A172 (cell line): ENCODE results near the gene SHISA8. TPM values are rescaled to one million over a fixed set of nuclear protein-coding genes. Genes with fewer than 3 reads are reported as not detected.

Experiments used
- DNase-seq: peaks from one replicate; pipeline ENCODE4 v3.0.0-alpha.2; 2015; ENCODE audit warnings: low spot score
- total RNA-seq: library from RNA; depleted of rRNA; stranded (reverse); fragments of >200 nt; shearing (Covaris generic); gene quantifications from 2 replicates; pipeline ENCODE4 v1.2.3, GENCODE V29; 2014

The SHISA8 gene
- total RNA-seq, 1 experiment from 2014 or later = not detected

GRCh38 chr22:41913842-41914534, 886 bp downstream of the SHISA8 start:
- DNase-seq = no peak

GRCh38 chr22:41913040-41913719, 1.7 kb downstream of the SHISA8 start:
- no peak for DNase-seq

- DNase-seq = no peak
These were observed 2.4 kb downstream of the SHISA8 start for GRCh38 chr22:41912338-41913039.

GRCh38 chr22:41911001-41911611, 3.8 kb downstream of the SHISA8 start:
- no peak for DNase-seq

- DNase-seq = no peak
These were observed 4.5 kb downstream of the SHISA8 start for GRCh38 chr22:41910050-41911000.

- DNase-seq = no peak
These were observed 5.4 kb downstream of the SHISA8 start for GRCh38 chr22:41909310-41910049.

GRCh38 chr22:41908411-41909309, 6.2 kb downstream of the SHISA8 start:
- no peak for DNase-seq

- DNase-seq = no peak
These were observed 7.2 kb downstream of the SHISA8 start for GRCh38 chr22:41907436-41908401.

- DNase-seq = no peak
These were observed 8.1 kb downstream of the SHISA8 start for GRCh38 chr22:41906822-41907221.

GRCh38 chr22:41905411-41906202, 9.3 kb downstream of the SHISA8 start:
- no peak for DNase-seq

- no peak for DNase-seq
These were observed 10.1 kb downstream of the SHISA8 start for GRCh38 chr22:41904450-41905410.

- no peak for DNase-seq
These were observed 11.9 kb downstream of the SHISA8 start for GRCh38 chr22:41902932-41903421.

GRCh38 chr22:41902016-41902415, 12.9 kb downstream of the SHISA8 start:
- DNase-seq = no peak

GRCh38 chr22:41900652-41901312, 14.1 kb downstream of the SHISA8 start:
- DNase-seq = no peak

- DNase-seq = no peak
These were observed 14.8 kb downstream of the SHISA8 start for GRCh38 chr22:41899992-41900651.
